ENCODE data around the gene CACNA1B.
A peak's percentile ranks its signal among the peaks of the same experiment; 100 is the strongest.

Gene CACNA1B

GRCh38 chr9:138101444-138102234 is 224.1 kb downstream of the CACNA1B start:
- Histone ChIP-seq H3K9me3 (replicated peaks in 1 of 2; ENCODE audit: control insufficient read depth in 2 of 2, insufficient read depth in 1 of 2, low read depth in 1 of 2, low read length in 2 of 2) (peaks cover 0 to 21% of the 10 kb centered on the region in 2 donors), H2BK12ac (ENCODE audit: low read length) (peak overlapping the region; percentile 41), H2BK120ac (ENCODE audit: low read depth, low read length) (peak overlapping the region; percentile 31), H4K91ac (ENCODE audit: low read depth, low read length, poor library complexity) (no peak overlapping the region), H3K79me1 (ENCODE audit: low read depth, low read length) (peaks cover 4% of the 10 kb centered on the region), H2BK15ac (ENCODE audit: low read length) (no peak overlapping the region), H3K36me3 (replicated peaks in 1 of 2; ENCODE audit: control insufficient read depth in 2 of 2, insufficient read depth in 2 of 2, low read length in 2 of 2) (no peaks in the 10 kb centered on the region), H2AK5ac (ENCODE audit: low read depth, low read length) (peak overlapping the region; percentile 94), H3K27ac (replicated peaks; ENCODE audit: low read length) (no peak overlapping the region), H3K27me3 (ENCODE audit: control insufficient read depth in 3 of 3, insufficient read depth in 3 of 3, low read depth in 1 of 3, low read length in 3 of 3) (no peaks in the 10 kb centered on the region), H3K23ac (ENCODE audit: low read depth, low read length, poor library complexity) (no peak overlapping the region), H4K8ac (ENCODE audit: low read depth, low read length) (no peak overlapping the region), H3K4me3 (ENCODE audit: low read length in 2 of 2) (no peak overlapping the region), H3K14ac (ENCODE audit: low read length) (peak overlapping the region; percentile 8), H3K4me1 (ENCODE audit: control insufficient read depth in 2 of 2, insufficient read depth in 1 of 2, low read depth in 1 of 2, low read length in 2 of 2) (peaks cover 0 to 21% of the 10 kb centered on the region in 2 donors), H3K4me2 (ENCODE audit: insufficient read depth, low read length, poor library complexity, severe bottlenecking) (no peak overlapping the region), H3K4ac (ENCODE audit: low read length) (no peak overlapping the region), H3K18ac (ENCODE audit: low read length) (peak overlapping the region; percentile 80), H2AFZ (ENCODE audit: low read length) (no peak overlapping the region), H3K9ac (ENCODE audit: low read depth, low read length, poor library complexity) (no peak overlapping the region), H2BK5ac (ENCODE audit: low read length) (no peak overlapping the region)
- no CpG with 5 or more reads among the region's 16 CpGs for whole genome bisulfite sequencing, 2 donors (ENCODE audit: extremely low coverage in 2 of 2, insufficient read length in 2 of 2, insufficient replicate concordance in 1 of 2)
- DNase-seq (ENCODE audit: low spot score), result no peak

- H4K8ac ChIP-seq (ENCODE audit: low read depth, low read length), result no peak overlapping the region
- no peak overlapping the region for H3K4me2 ChIP-seq (ENCODE audit: insufficient read depth, low read length, poor library complexity, severe bottlenecking)
- WGBS, 2 donors (ENCODE audit: extremely low coverage in 2 of 2, insufficient read length in 2 of 2, insufficient replicate concordance in 1 of 2), result no CpG with 5 or more reads among the region's 23 CpGs
- DNase-seq (ENCODE audit: low spot score), result no peak
- no peak overlapping the region for H2BK120ac ChIP-seq (ENCODE audit: low read depth, low read length)
- H2AK5ac ChIP-seq (ENCODE audit: low read depth, low read length), result no peak overlapping the region
- H3K9me3 ChIP-seq (replicated peaks in 1 of 2; ENCODE audit: control insufficient read depth in 2 of 2, insufficient read depth in 1 of 2, low read depth in 1 of 2, low read length in 2 of 2), result peaks cover 0 to 16% of the 10 kb centered on the region in 2 donors
- H3K27ac ChIP-seq (replicated peaks; ENCODE audit: low read length), result no peak overlapping the region
- H2BK12ac ChIP-seq (ENCODE audit: low read length), result no peak overlapping the region
- H3K23ac ChIP-seq (ENCODE audit: low read depth, low read length, poor library complexity), result no peak overlapping the region
- H3K36me3 ChIP-seq (replicated peaks in 1 of 2; ENCODE audit: control insufficient read depth in 2 of 2, insufficient read depth in 2 of 2, low read length in 2 of 2), result no peaks in the 10 kb centered on the region
- H3K9ac ChIP-seq (ENCODE audit: low read depth, low read length, poor library complexity), result no peak overlapping the region
- H2BK15ac ChIP-seq (ENCODE audit: low read length), result peak overlapping the region; percentile 91
- peak overlapping the region; percentile 87 for H3K18ac ChIP-seq (ENCODE audit: low read length)
- H2BK5ac ChIP-seq (ENCODE audit: low read length), result no peak overlapping the region
- H3K79me1 ChIP-seq (ENCODE audit: low read depth, low read length), result peaks cover 4% of the 10 kb centered on the region
- no peak overlapping the region for H3K14ac ChIP-seq (ENCODE audit: low read length)
- no peak overlapping the region for H3K4me3 ChIP-seq (ENCODE audit: low read length in 2 of 2)
- peak overlapping the region; percentile 59 for H2AFZ ChIP-seq (ENCODE audit: low read length)
- H3K27me3 ChIP-seq (ENCODE audit: control insufficient read depth in 3 of 3, insufficient read depth in 3 of 3, low read depth in 1 of 3, low read length in 3 of 3), result no peaks in the 10 kb centered on the region
- no peak overlapping the region for H3K4ac ChIP-seq (ENCODE audit: low read length)
- H4K91ac ChIP-seq (ENCODE audit: low read depth, low read length, poor library complexity), result no peak overlapping the region
- H3K4me1 ChIP-seq (ENCODE audit: control insufficient read depth in 2 of 2, insufficient read depth in 1 of 2, low read depth in 1 of 2, low read length in 2 of 2), result peaks cover 0 to 21% of the 10 kb centered on the region in 2 donors
Measured at GRCh38 chr9:138102246-138103051, 224.9 kb downstream of the CACNA1B start.

- Histone ChIP-seq H3K18ac (ENCODE audit: low read length) (peak overlapping the region; percentile 76), H3K9me3 (replicated peaks in 1 of 2; ENCODE audit: control insufficient read depth in 2 of 2, insufficient read depth in 1 of 2, low read depth in 1 of 2, low read length in 2 of 2) (peaks cover 0 to 16% of the 10 kb centered on the region in 2 donors), H3K4me2 (ENCODE audit: insufficient read depth, low read length, poor library complexity, severe bottlenecking) (no peak overlapping the region), H3K4me3 (ENCODE audit: low read length in 2 of 2) (no peak overlapping the region), H3K27ac (replicated peaks; ENCODE audit: low read length) (no peak overlapping the region), H2BK120ac (ENCODE audit: low read depth, low read length) (no peak overlapping the region), H3K36me3 (replicated peaks in 1 of 2; ENCODE audit: control insufficient read depth in 2 of 2, insufficient read depth in 2 of 2, low read length in 2 of 2) (no peaks in the 10 kb centered on the region), H3K4me1 (ENCODE audit: control insufficient read depth in 2 of 2, insufficient read depth in 1 of 2, low read depth in 1 of 2, low read length in 2 of 2) (peaks cover 0 to 21% of the 10 kb centered on the region in 2 donors), H2BK15ac (ENCODE audit: low read length) (peak overlapping the region; percentile 46), H3K27me3 (ENCODE audit: control insufficient read depth in 3 of 3, insufficient read depth in 3 of 3, low read depth in 1 of 3, low read length in 3 of 3) (no peaks in the 10 kb centered on the region), H2AFZ (ENCODE audit: low read length) (peak overlapping the region; percentile 59), H2BK12ac (ENCODE audit: low read length) (no peak overlapping the region), H2AK5ac (ENCODE audit: low read depth, low read length) (peak overlapping the region; percentile 12), H2BK5ac (ENCODE audit: low read length) (no peak overlapping the region), H3K14ac (ENCODE audit: low read length) (no peak overlapping the region), H3K9ac (ENCODE audit: low read depth, low read length, poor library complexity) (no peak overlapping the region), H3K4ac (ENCODE audit: low read length) (no peak overlapping the region), H4K91ac (ENCODE audit: low read depth, low read length, poor library complexity) (no peak overlapping the region), H4K8ac (ENCODE audit: low read depth, low read length) (no peak overlapping the region), H3K79me1 (ENCODE audit: low read depth, low read length) (peaks cover 4% of the 10 kb centered on the region), H3K23ac (ENCODE audit: low read depth, low read length, poor library complexity) (no peak overlapping the region)
- no CpG with 5 or more reads among the region's 6 CpGs for WGBS, 2 donors (ENCODE audit: extremely low coverage in 2 of 2, insufficient read length in 2 of 2, insufficient replicate concordance in 1 of 2)
- DNase-seq (ENCODE audit: low spot score), result no peak
Measured at GRCh38 chr9:138103111-138103848, 225.7 kb downstream of the CACNA1B start.
